ENCODE data around the gene SFXN5. TPM values are rescaled to one million over a fixed set of nuclear protein-coding genes. Genes with fewer than 3 reads are reported as not detected.

SFXN5 gene
- polyA plus RNA-seq, 3 donors, result 5.9 to 28.6 (median 9.5) TPM

- H3K9ac ChIP-seq (ENCODE audit: insufficient read depth, low read length, poor library complexity, severe bottlenecking), result peak overlapping the region; percentile 15
- no peak overlapping the region for H3K27ac ChIP-seq (ENCODE audit: low read depth in 1 of 2, low read length in 2 of 2)
- no peaks in the 10 kb centered on the region for H3K4me1 ChIP-seq (ENCODE audit: control insufficient read depth in 1 of 2, insufficient read depth in 2 of 2, low read length in 2 of 2)
- Mint-ChIP-seq H3K4me1 (peaks cover 3% of the 10 kb centered on the region), H3K27me3 (ENCODE audit: low read depth in 3 of 3) (no peaks in the 10 kb centered on the region), H3K36me3 (peaks cover 41 to 56% of the 10 kb centered on the region in 2 donors), H3K27ac (peak overlapping the region in 4 of 7 donors; percentile 2 to 74 (median 33)), H3K9me3 (no peaks in the 10 kb centered on the region), H3K4me3 (no peak overlapping the region)
- DNase-seq, result no peak
- no peak overlapping the region for H3K4me2 ChIP-seq (replicated peaks; ENCODE audit: extremely low read depth, low read length, poor library complexity, severe bottlenecking)
- H3K27me3 ChIP-seq (ENCODE audit: control insufficient read depth in 2 of 2, insufficient read depth in 2 of 2, low read length in 2 of 2), result no peaks in the 10 kb centered on the region
- H4K20me1 ChIP-seq (ENCODE audit: insufficient read depth, low read length), result peaks cover 5% of the 10 kb centered on the region
- WGBS (ENCODE audit: insufficient coverage), result 77% methylated on average over 7 of the region's 12 CpGs
- intact Hi-C loops (cut with micrococcal nuclease), result no loop called here
- no peak for TF ChIP-seq CTCF (IDR thresholded peaks at IDR 0.05)
- no peak overlapping the region for H2AFZ ChIP-seq (ENCODE audit: insufficient read depth, low read depth, low read length, poor library complexity, severe bottlenecking)
- H3K36me3 ChIP-seq (replicated peaks in 1 of 2; ENCODE audit: control insufficient read depth in 1 of 2, insufficient read depth in 2 of 2, low read length in 2 of 2), result peaks cover 26 to 49% of the 10 kb centered on the region in 2 donors
- H3K9me3 ChIP-seq (replicated peaks in 1 of 2; ENCODE audit: control insufficient read depth in 1 of 2, insufficient read depth in 1 of 2, low read length in 2 of 2), result no peaks in the 10 kb centered on the region
- no peaks in the 10 kb centered on the region for H3K79me2 ChIP-seq (ENCODE audit: insufficient read depth, low read length)
- no peak overlapping the region for H3K4me3 ChIP-seq (replicated peaks in 1 of 3; ENCODE audit: low read depth in 2 of 3, low read length in 3 of 3)
These were observed 27.3 kb downstream of the SFXN5 start for GRCh38 chr2:73043929-73044832.

GRCh38 chr2:73043276-73043675, 28.2 kb downstream of the SFXN5 start:
- Histone ChIP-seq H3K4me3 (replicated peaks in 1 of 3; ENCODE audit: low read depth in 2 of 3, low read length in 3 of 3) (no peak overlapping the region), H4K20me1 (ENCODE audit: insufficient read depth, low read length) (peaks cover 5% of the 10 kb centered on the region), H3K9me3 (replicated peaks in 1 of 2; ENCODE audit: control insufficient read depth in 1 of 2, insufficient read depth in 1 of 2, low read length in 2 of 2) (no peaks in the 10 kb centered on the region), H3K9ac (ENCODE audit: insufficient read depth, low read length, poor library complexity, severe bottlenecking) (no peak overlapping the region), H3K4me1 (ENCODE audit: control insufficient read depth in 1 of 2, insufficient read depth in 2 of 2, low read length in 2 of 2) (no peaks in the 10 kb centered on the region), H3K4me2 (replicated peaks; ENCODE audit: extremely low read depth, low read length, poor library complexity, severe bottlenecking) (no peak overlapping the region), H3K27me3 (ENCODE audit: control insufficient read depth in 2 of 2, insufficient read depth in 2 of 2, low read length in 2 of 2) (no peaks in the 10 kb centered on the region), H2AFZ (ENCODE audit: insufficient read depth, low read depth, low read length, poor library complexity, severe bottlenecking) (no peak overlapping the region), H3K27ac (ENCODE audit: low read depth in 1 of 2, low read length in 2 of 2) (no peak overlapping the region), H3K79me2 (ENCODE audit: insufficient read depth, low read length) (no peaks in the 10 kb centered on the region), H3K36me3 (replicated peaks in 1 of 2; ENCODE audit: control insufficient read depth in 1 of 2, insufficient read depth in 2 of 2, low read length in 2 of 2) (peaks cover 30 to 48% of the 10 kb centered on the region in 2 donors)
- H3K27me3 Mint-ChIP-seq (ENCODE audit: low read depth in 3 of 3), result no peaks in the 10 kb centered on the region
- 92% methylated on average over 3 of the region's 5 CpGs for WGBS (ENCODE audit: insufficient coverage)
- H3K27ac Mint-ChIP-seq, result peak overlapping the region in 1 of 7 donors; percentile 66
- TF ChIP-seq CTCF (IDR thresholded peaks at IDR 0.05), result no peak
- H3K4me3 Mint-ChIP-seq, result no peak overlapping the region
- H3K4me1 Mint-ChIP-seq, result peaks cover 3% of the 10 kb centered on the region
- H3K9me3 Mint-ChIP-seq, result no peaks in the 10 kb centered on the region
- DNase-seq, result no peak
- H3K36me3 Mint-ChIP-seq, result peaks cover 36 to 54% of the 10 kb centered on the region in 2 donors
- intact Hi-C loops (cut with micrococcal nuclease), result no loop called here
